Measurements from ENCODE around the gene SLC17A5. TPM values are rescaled to one million over a fixed set of nuclear protein-coding genes. Genes with fewer than 3 reads are reported as not detected.
A peak's percentile ranks its signal among the peaks of the same experiment; 100 is the strongest.
"Not testable (repeated sequence)": the region's sequence is repeated elsewhere in the genome, so short reads cannot be mapped to it uniquely, and the experiment has no call there.

SLC17A5 gene
- total RNA-seq, 4 donors from 2014 or later = 11.9 to 21.9 (median 16.8) TPM

DNA sequence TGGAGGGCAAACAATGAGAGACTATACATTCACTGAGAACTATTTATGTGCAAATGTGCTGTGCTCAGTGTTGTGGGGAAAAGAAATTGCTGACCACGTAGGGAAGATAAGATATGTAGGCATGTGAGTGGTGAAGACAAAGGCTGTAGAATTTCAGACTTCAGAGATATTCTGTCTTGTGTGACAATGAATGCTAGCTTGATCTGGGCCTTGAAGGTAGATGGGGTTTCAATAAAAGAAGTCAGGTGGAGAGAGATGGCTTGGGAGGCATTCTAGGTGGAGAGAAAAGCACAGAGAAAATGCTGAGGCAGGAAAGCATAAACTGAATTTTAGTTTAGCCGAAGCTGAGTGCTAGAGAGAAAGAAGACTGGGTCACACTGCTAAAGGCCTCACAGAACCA is 76.1 kb downstream of the SLC17A5 start:
- DNase-seq (ENCODE audit: low spot score in 2 of 2) = no peak
- WGBS, 2 donors = 56 to 58% methylated on average over 2 of the region's 2 CpGs
- TF ChIP-seq EP300 (IDR thresholded peaks at IDR 0.05) (no peak), POLR2A (IDR thresholded peaks at IDR 0.05) (no peak)
- TF ChIP-seq, protein P1, sequence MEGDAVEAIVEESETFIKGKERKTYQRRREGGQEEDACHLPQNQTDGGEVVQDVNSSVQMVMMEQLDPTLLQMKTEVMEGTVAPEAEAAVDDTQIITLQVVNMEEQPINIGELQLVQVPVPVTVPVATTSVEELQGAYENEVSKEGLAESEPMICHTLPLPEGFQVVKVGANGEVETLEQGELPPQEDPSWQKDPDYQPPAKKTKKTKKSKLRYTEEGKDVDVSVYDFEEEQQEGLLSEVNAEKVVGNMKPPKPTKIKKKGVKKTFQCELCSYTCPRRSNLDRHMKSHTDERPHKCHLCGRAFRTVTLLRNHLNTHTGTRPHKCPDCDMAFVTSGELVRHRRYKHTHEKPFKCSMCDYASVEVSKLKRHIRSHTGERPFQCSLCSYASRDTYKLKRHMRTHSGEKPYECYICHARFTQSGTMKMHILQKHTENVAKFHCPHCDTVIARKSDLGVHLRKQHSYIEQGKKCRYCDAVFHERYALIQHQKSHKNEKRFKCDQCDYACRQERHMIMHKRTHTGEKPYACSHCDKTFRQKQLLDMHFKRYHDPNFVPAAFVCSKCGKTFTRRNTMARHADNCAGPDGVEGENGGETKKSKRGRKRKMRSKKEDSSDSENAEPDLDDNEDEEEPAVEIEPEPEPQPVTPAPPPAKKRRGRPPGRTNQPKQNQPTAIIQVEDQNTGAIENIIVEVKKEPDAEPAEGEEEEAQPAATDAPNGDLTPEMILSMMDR (IDR thresholded peaks at IDR 0.05) = no peak

DNA sequence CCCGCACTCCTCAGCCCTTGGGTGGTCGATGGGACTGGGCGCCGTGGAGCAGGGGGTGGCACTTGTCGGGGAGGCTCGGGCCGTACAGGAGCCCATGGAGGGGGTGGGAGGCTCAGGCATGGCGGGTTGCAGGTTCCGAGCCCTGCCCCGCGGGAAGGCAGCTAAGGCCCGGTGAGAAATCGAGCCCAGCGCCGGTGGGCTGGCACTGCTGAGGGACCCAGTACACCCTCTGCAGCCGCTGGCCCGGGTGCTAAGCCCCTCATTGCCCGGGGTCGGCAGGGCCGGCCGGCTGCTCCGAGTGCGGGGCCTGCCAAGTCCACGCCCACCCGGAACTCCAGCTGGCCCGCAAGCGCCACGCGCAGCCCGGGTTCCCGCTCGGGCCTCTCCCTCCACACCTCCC is 81.3 kb downstream of the SLC17A5 start:
- 97 to 99% methylated on average over 18 to 23 of the region's 32 CpGs for WGBS, 2 donors
- not testable (repeated sequence) for DNase-seq (ENCODE audit: low spot score in 2 of 2); H3K4me3 ChIP-seq; H3K9me3 ChIP-seq; H3K4me1 ChIP-seq; H3K36me3 ChIP-seq; H3K27ac ChIP-seq; H3K27me3 ChIP-seq

More for the DNA sequence above, 76.1 kb downstream of the SLC17A5 start:
- H3K4me1 ChIP-seq = peaks cover 3 to 38% (median 16%) of the 10 kb centered on the region in 4 donors
- H3K9me3 ChIP-seq = no peaks in the 10 kb centered on the region
- no peaks in the 10 kb centered on the region for H3K27me3 ChIP-seq
- H3K36me3 ChIP-seq = no peaks in the 10 kb centered on the region
- peak overlapping the region in 3 of 4 donors; percentile 14 to 99 (median 97) for H3K27ac ChIP-seq
- H3K4me3 ChIP-seq = no peak overlapping the region

DNA sequence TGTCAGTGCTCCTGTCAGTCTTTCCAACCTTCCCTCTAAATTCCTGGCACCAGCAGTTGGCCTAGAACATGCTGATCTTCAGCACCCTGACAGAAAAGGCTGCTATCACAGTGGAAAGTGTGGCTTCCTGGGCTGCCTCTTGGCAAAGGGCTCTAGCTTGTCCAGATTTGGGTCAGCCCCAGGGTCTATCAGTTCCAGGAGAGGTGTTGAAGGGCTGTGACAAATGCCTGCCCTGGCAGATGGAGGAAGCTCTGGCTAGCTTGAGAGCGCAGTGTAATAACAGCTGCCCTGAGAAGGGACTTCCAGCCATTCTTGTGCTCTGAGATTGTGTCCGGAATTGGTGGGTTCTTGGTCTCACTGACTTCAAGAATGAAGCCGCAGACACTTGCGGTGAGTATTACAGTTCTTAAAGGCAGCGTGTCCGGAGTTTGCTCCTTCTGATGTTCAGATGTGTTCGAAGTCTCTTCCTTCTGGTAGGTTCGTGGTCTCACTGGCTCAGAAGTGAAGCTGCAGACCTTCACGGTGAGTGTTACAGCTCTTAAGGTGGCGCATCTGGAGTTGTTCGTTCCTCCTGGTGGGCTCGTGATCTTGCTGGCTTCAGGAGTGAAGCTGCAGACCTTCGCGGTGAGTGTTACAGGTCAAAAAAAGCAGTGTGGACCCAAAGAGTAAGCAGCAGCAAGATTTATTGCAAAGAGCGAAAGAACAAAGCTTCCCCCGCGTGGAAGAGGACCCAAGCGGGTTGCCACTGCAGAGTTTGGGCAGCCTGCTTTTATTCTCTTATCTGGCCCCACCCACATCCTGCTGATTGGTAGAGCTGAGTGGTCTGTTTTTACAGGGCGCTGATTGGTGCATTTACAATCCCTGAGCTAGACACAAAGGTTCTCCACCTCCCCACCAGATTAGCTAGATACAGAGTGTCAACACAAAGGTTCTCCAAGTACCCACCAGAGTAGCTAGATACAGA is 82.3 kb downstream of the SLC17A5 start:
- WGBS, 2 donors = 91% methylated on average over 19 of the region's 19 CpGs
- not testable (repeated sequence) for H3K4me3 ChIP-seq, H3K27ac ChIP-seq

DNA sequence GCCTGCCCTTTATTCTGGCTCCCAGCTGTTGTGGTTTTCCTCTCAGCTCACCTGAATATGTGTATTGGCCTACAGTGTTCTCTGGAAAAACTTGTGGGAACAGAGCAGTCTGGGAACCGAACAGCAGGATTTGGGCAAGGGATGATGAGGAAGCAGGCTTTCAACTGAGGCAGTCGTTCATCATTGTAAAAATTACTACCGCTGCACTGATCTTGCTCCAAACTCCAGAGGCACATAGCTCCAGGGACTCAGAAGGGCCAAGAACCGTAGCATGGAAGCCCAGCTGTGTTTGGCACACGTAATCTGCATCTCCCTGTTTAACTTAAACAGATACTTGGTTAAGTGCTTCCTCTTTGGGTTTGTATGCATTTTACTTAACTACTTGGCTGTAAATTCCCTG is 84.7 kb downstream of the SLC17A5 start:
- no peaks in the 10 kb centered on the region for H3K36me3 ChIP-seq
- no peaks in the 10 kb centered on the region for H3K9me3 ChIP-seq
- TF ChIP-seq POLR2A (IDR thresholded peaks at IDR 0.05) = no peak
- TF ChIP-seq EP300 (IDR thresholded peaks at IDR 0.05) = no peak
- TF ChIP-seq, protein P1 (IDR thresholded peaks at IDR 0.05) = no peak
- DNase-seq (ENCODE audit: low spot score in 2 of 2) = no peak
- H3K27me3 ChIP-seq = no peaks in the 10 kb centered on the region
- H3K4me1 ChIP-seq = peaks cover 0 to 6% (median 0%) of the 10 kb centered on the region in 4 donors
- H3K4me3 ChIP-seq = no peak overlapping the region
- H3K27ac ChIP-seq = no peak overlapping the region
- 61 to 68% methylated on average over 5 of the region's 5 CpGs for WGBS, 2 donors

More for the DNA sequence above, 82.3 kb downstream of the SLC17A5 start:
- DNase-seq (ENCODE audit: low spot score in 2 of 2); H3K4me1 ChIP-seq; H3K9me3 ChIP-seq; H3K27me3 ChIP-seq; H3K36me3 ChIP-seq: not testable (repeated sequence)

DNA sequence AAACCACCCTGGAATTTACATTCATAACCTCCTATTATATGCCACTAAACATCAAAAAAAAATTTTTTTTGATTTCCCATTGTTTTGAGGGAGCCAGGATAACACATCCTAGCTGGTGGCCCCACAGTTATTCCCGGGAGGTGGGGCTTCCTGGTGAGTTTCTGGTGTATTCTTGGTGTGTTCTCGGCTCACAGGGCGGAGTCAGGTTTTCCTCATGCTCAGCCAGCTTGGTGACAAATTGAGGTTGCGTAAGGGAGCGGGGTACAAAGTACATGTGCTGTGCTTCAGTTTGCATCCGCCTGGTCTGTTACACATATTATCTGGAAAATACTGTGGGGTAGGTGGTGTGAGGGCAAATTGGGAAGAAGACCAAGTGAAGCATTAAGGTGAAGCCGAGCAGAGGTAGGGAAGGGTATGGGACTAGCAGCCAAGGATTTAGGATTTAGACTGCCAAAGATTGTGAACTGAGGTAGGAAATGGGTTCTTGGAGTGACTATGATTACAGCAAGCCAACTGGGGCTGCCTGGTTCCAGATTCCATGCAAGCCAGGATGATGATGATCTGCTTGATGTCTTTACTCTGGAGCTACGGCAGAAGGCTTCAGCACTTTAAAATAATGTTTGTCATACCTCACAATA is 86.7 kb downstream of the SLC17A5 start:
- DNase-seq (ENCODE audit: low spot score in 2 of 2) = peak; percentile 43 to 67
- Histone ChIP-seq H3K9me3 (no peaks in the 10 kb centered on the region), H3K27me3 (no peaks in the 10 kb centered on the region), H3K4me1 (peaks cover 0 to 6% (median 0%) of the 10 kb centered on the region in 4 donors), H3K4me3 (no peak overlapping the region), H3K36me3 (no peaks in the 10 kb centered on the region), H3K27ac (peak overlapping the region in 2 of 4 donors; percentile 23 to 57)
- TF ChIP-seq, protein P1 (IDR thresholded peaks at IDR 0.05) = no peak
- TF ChIP-seq EP300 (IDR thresholded peaks at IDR 0.05) = peak in 1 of 2 donors; percentile 56
- 64 to 85% methylated on average over 8 of the region's 8 CpGs for WGBS, 2 donors

DNA sequence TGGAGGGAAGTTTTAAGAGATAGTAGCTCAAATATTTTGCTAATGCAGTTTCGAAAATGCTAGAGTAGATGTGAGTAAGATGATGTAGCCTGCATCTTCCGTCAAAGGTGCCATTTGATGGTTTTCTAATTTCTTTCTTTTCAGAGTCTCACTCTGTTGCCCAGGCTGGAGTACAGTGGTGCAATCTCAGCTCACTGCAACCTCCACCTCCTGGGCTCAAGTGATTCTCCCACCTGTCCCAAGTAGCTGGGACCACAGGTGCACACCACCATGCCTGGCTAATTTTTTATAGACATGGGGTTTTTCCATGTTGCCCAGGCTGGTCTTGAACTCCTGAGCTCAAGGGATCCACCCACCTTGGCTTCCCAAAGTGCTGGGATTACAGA is 87.3 kb downstream of the SLC17A5 start:
- H3K36me3 ChIP-seq; H3K4me3 ChIP-seq; H3K9me3 ChIP-seq; H3K4me1 ChIP-seq; H3K27me3 ChIP-seq; DNase-seq (ENCODE audit: low spot score in 2 of 2): not testable (repeated sequence)
- H3K27ac ChIP-seq = peak overlapping the region in 2 of 4 donors; percentile 57 to 67
- 75 to 88% methylated on average over 2 of the region's 2 CpGs for WGBS, 2 donors
